Left ventricle myocardium inferior (tissue), 1 donor: ENCODE results near the gene AKAP12. TPM values are rescaled to one million over a fixed set of nuclear protein-coding genes. Genes with fewer than 3 reads are reported as not detected.
A peak's percentile ranks its signal among the peaks of the same experiment; 100 is the strongest.

Experiments
- DNase-seq: peaks from one replicate; pipeline ENCODE4 v3.0.0-alpha.2; 2020
- H3K27ac ChIP-seq: fragments of 200-600 bp; replicated peaks from 2 replicates; pipeline ENCODE4 v1.8.0; 2021
- H3K27me3 ChIP-seq: fragments of 200-600 bp; 2 replicates; pipeline ENCODE4 v1.8.0; 2021; ENCODE audit warnings: low read depth
- H3K36me3 ChIP-seq: fragments of 200-600 bp; 2 replicates; pipeline ENCODE4 v1.8.0; 2021
- H3K4me1 ChIP-seq: fragments of 200-600 bp; 2 replicates; pipeline ENCODE4 v1.8.0; 2021
- H3K4me3 ChIP-seq: fragments of 200-600 bp; 2 replicates; pipeline ENCODE4 v1.8.0; 2021; ENCODE audit warnings: mild to moderate bottlenecking, moderate library complexity
- H3K9me3 ChIP-seq: fragments of 200-600 bp; replicated peaks from 2 replicates; pipeline ENCODE4 v1.8.0; 2021
- CTCF ChIP-seq: fragments of 200-600 bp; IDR thresholded peaks from 2 replicates; pipeline ENCODE4 v1.8.0; 2021; ENCODE audit warnings: antibody characterized with exemption, mild to moderate bottlenecking, borderline replicate concordance
- intact Hi-C: fragments of 100-400 bp; cut with micrococcal nuclease; formaldehyde crosslinking; loops from one replicate; pipeline ENCODE4 v1.11.0; 2022
- total RNA-seq: library from RNA; stranded (reverse); fragmentation: NEBNext Ultra II Directional; extraction: Animal tissue kit (Norgen Biotek cat#: 25700); gene quantifications from one replicate; pipeline ENCODE4 v1.2.1, GENCODE V29; 2021
- donor health status: DM: no; HTN: yes; CAD: no; lungs with severe emphysema.

Gene AKAP12
- total RNA-seq, 1 donor from 2014 or later = 13.1 TPM

GRCh38 chr6:151358475-151358874 is 118.7 kb downstream of the AKAP12 start:
- Histone ChIP-seq H3K4me1 (no peaks in the 10 kb centered on the region), H3K4me3 (no peak overlapping the region), H3K27ac (no peak overlapping the region), H3K36me3 (peaks cover 21% of the 10 kb centered on the region), H3K27me3 (no peaks in the 10 kb centered on the region), H3K9me3 (no peaks in the 10 kb centered on the region)
- DNase-seq = no peak
- intact Hi-C loops = no loop called here
- no peak for TF ChIP-seq CTCF

- DNase-seq = no peak
- intact Hi-C loops = no loop called here
- peaks cover 23% of the 10 kb centered on the region for H3K36me3 ChIP-seq
- no peaks in the 10 kb centered on the region for H3K4me1 ChIP-seq
- no peak overlapping the region for H3K27ac ChIP-seq
- TF ChIP-seq CTCF = no peak
- no peaks in the 10 kb centered on the region for H3K27me3 ChIP-seq
- H3K4me3 ChIP-seq = no peak overlapping the region
- no peaks in the 10 kb centered on the region for H3K9me3 ChIP-seq
Measured at GRCh38 chr6:151359486-151359885, 119.7 kb downstream of the AKAP12 start.

- DNase-seq = no peak
- Histone ChIP-seq H3K27me3 (no peaks in the 10 kb centered on the region), H3K9me3 (no peaks in the 10 kb centered on the region), H3K4me3 (no peak overlapping the region), H3K4me1 (no peaks in the 10 kb centered on the region), H3K36me3 (peaks cover 62% of the 10 kb centered on the region), H3K27ac (no peak overlapping the region)
- TF ChIP-seq CTCF = no peak
- intact Hi-C loops = no loop called here
Measured at GRCh38 chr6:151365233-151365632, 125.5 kb downstream of the AKAP12 start.

GRCh38 chr6:151370509-151371078 is 130.8 kb downstream of the AKAP12 start:
- intact Hi-C loops = no loop called here
- peak; percentile 12 for TF ChIP-seq CTCF
- no peak for DNase-seq
- H3K4me3 ChIP-seq = no peak overlapping the region
- H3K27ac ChIP-seq = no peak overlapping the region
- H3K4me1 ChIP-seq = peaks cover 14% of the 10 kb centered on the region
- H3K27me3 ChIP-seq = no peaks in the 10 kb centered on the region
- H3K36me3 ChIP-seq = peaks cover 63% of the 10 kb centered on the region
- H3K9me3 ChIP-seq = no peaks in the 10 kb centered on the region

- intact Hi-C loops = no loop called here
- TF ChIP-seq CTCF = no peak
- Histone ChIP-seq H3K36me3 (peaks cover 51% of the 10 kb centered on the region), H3K4me3 (no peak overlapping the region), H3K27me3 (no peaks in the 10 kb centered on the region), H3K9me3 (no peaks in the 10 kb centered on the region), H3K4me1 (peaks cover 14% of the 10 kb centered on the region), H3K27ac (no peak overlapping the region)
- no peak for DNase-seq
Measured at GRCh38 chr6:151372164-151372563, 132.4 kb downstream of the AKAP12 start.
